ENCODE data around the gene MZT2A. TPM values are rescaled to one million over a fixed set of nuclear protein-coding genes. Genes with fewer than 3 reads are reported as not detected.
"Not testable (repeated sequence)": the region's sequence is repeated elsewhere in the genome, so short reads cannot be mapped to it uniquely, and the experiment has no call there.

The MZT2A gene
- total and polyA plus RNA-seq, 9 of the 15 experiments (the other 6 are each of a cell fraction or from before 2014, with no cell fraction given): 5.8 to 355 (median 101) TPM

DNA sequence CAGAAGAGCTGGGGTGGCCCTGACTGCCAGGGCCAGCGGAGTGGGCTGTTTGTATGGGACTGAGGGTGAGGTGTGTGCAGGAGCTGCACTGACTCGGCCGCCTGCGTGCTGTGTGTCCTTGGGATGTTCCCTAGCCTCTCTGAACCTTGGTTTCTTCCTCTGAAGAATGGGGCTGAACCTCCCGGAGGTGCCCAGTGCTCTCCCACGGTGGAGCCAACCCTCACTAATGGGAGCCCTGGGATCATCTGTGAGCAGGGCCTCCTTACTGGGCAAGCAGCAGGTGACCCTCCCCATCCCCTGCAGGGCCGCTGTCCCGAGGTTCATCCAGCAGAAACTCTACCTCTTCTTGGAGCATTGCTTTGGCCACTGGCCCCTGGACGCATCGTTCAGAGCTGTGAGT lies 23.8 kb upstream of the MZT2A start:
- Histone ChIP-seq H3K4me2 (ENCODE audit: insufficient read depth, low read length) (no peak overlapping the region), H3K79me2 (ENCODE audit: control insufficient read depth, insufficient read depth, low read length) (no peaks in the 10 kb centered on the region), H3K36me3 (ENCODE audit: control insufficient read depth, insufficient read depth, low read length) (peaks cover 52% of the 10 kb centered on the region; the same call in 1 of the 3 replicates), H3K27ac (ENCODE audit: extremely low read depth, low read depth, low read length) (no peak overlapping the region), H3K9ac (ENCODE audit: insufficient read depth in 1 of 2, low read depth in 2 of 2, low read length in 2 of 2) (no peak overlapping the region), H2AFZ (ENCODE audit: low read depth, low read length) (no peak overlapping the region), H3K9me3 (replicated peaks; ENCODE audit: control insufficient read depth, insufficient read depth, low read depth, low read length) (no peaks in the 10 kb centered on the region), H3K4me3 (no peak overlapping the region), H3K9me1 (ENCODE audit: control insufficient read depth, insufficient read depth, low read length) (no peaks in the 10 kb centered on the region), H3K4me1 (replicated peaks in 1 of 2; ENCODE audit: control insufficient read depth in 2 of 2, insufficient read depth in 2 of 2, low read length in 2 of 2) (peaks cover 0 to 16% of the 10 kb centered on the region in 2 experiments; a peak in 2 of 5 replicates), H3K27me3 (ENCODE audit: control insufficient read depth in 2 of 2, insufficient read depth in 2 of 2, low read length in 2 of 2) (no peaks in the 10 kb centered on the region), H4K20me1 (replicated peaks; ENCODE audit: control insufficient read depth, insufficient read depth, low read length) (no peaks in the 10 kb centered on the region)
- ATAC-seq (no peak; the same call in 2 of the 3 replicates), DNase-seq (ENCODE audit: extremely low read depth in 1 of 4, low spot score in 3 of 4) (peak in 1 of 4 experiments; percentile 3), FAIRE-seq (no peak)
- no TSS peak for BruUV-seq (replicated peaks)
- TF ChIP-seq BCOR (IDR thresholded peaks at IDR 0.05) (0 out of 2 replicates have a peak, but pooled peaks have one; percentile 11), SMARCA5 (IDR thresholded peaks at IDR 0.05) (0 out of 2 replicates have a peak, but pooled peaks have one; percentile 19), ZEB2 (IDR thresholded peaks at IDR 0.05) (no peak), ZFP36 (IDR thresholded peaks at IDR 0.05; ENCODE audit: low read depth, low read length, partially characterized antibody) (peak; percentile 48)
- WGBS (ENCODE audit: insufficient coverage, low coverage, missing lambda C conversion rate): 85% methylated on average over 8 of the region's 10 CpGs
- CTCF ChIA-PET (ENCODE audit: low intra/inter-chr PET ratio): no interaction called here
- in situ Hi-C loops (cut with MboI): loop anchor here (25.0 kb wide), 1 partner anchor 1179 kb away; the partner anchor contains the start of gene IMP4
- intact Hi-C loops (cut with micrococcal nuclease): no loop called here
- POLR2A ChIA-PET: no interaction called here

DNA sequence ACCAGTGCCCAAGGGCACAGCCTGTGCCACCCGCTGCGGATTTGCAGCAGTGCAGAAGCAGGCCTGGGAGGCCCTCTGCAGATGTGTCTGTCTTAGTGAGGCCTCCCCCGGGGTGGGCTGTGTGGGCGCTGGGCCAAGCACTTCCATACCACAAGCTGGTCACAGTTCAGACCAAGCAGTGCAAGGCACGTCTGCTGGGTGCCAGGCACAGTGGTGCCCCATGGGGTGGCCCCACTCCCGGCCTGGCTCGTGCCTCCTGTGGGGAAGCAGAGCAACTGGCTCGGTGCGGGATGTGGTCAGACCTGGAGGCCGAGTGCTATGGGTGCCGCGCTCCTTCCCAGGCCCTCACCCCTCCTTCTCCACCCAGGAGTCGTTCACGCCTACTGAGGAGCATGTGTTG lies 23.0 kb upstream of the MZT2A start:
- 94% methylated on average over 12 of the region's 14 CpGs for WGBS (ENCODE audit: insufficient coverage, low coverage, missing lambda C conversion rate)
- H4K20me1 ChIP-seq (replicated peaks; ENCODE audit: control insufficient read depth, insufficient read depth, low read length); H2AFZ ChIP-seq (ENCODE audit: low read depth, low read length); BruUV-seq (replicated peaks); FAIRE-seq; intact Hi-C loops (cut with micrococcal nuclease); ATAC-seq; POLR2A ChIA-PET; H3K9ac ChIP-seq (ENCODE audit: insufficient read depth in 1 of 2, low read depth in 2 of 2, low read length in 2 of 2); H3K79me2 ChIP-seq (ENCODE audit: control insufficient read depth, insufficient read depth, low read length); H3K9me1 ChIP-seq (ENCODE audit: control insufficient read depth, insufficient read depth, low read length); H3K4me3 ChIP-seq; H3K27ac ChIP-seq (ENCODE audit: extremely low read depth, low read depth, low read length); H3K9me3 ChIP-seq (replicated peaks; ENCODE audit: control insufficient read depth, insufficient read depth, low read depth, low read length); CTCF ChIA-PET (ENCODE audit: low intra/inter-chr PET ratio); H3K27me3 ChIP-seq (ENCODE audit: control insufficient read depth in 2 of 2, insufficient read depth in 2 of 2, low read length in 2 of 2); H3K4me2 ChIP-seq (ENCODE audit: insufficient read depth, low read length): not testable (repeated sequence)
- peak; percentile 23; the same call in 1 of the 2 replicates for TF ChIP-seq SUPT5H (IDR thresholded peaks at IDR 0.05)
- peak; percentile 15; the same call in 1 of the 2 replicates for TF ChIP-seq POLR2A (conservative IDR thresholded peaks at IDR 0.05)
- TF ChIP-seq RBFOX2 (IDR thresholded peaks at IDR 0.05; ENCODE audit: low read depth, low read length): 0 out of 2 replicates have a peak, but pooled peaks have one; percentile 19
- peak; percentile 56 for TF ChIP-seq POLR2G (IDR thresholded peaks at IDR 0.05; ENCODE audit: low read depth, low read length)
- in situ Hi-C loops (cut with MboI): loop anchor here (25.0 kb wide), 1 partner anchor 1178 kb away; the partner anchor contains the start of gene IMP4
- Histone ChIP-seq H3K4me1 (replicated peaks in 1 of 2; ENCODE audit: control insufficient read depth in 2 of 2, insufficient read depth in 2 of 2, low read length in 2 of 2) (peaks cover 0 to 16% of the 10 kb centered on the region in 2 experiments; a peak in 2 of 5 replicates), H3K36me3 (ENCODE audit: control insufficient read depth, insufficient read depth, low read length) (peaks cover 46% of the 10 kb centered on the region; the same call in 1 of the 3 replicates)
- DNase-seq (ENCODE audit: extremely low read depth in 1 of 4, low spot score in 3 of 4): peak in 1 of 4 experiments; percentile 11

Measured in K562 (cell line).